ENCODE data around the gene SBNO1.
"Not testable (repeated sequence)": the region's sequence is repeated elsewhere in the genome, so short reads cannot be mapped to it uniquely, and the experiment has no call there.

The SBNO1 gene

DNA sequence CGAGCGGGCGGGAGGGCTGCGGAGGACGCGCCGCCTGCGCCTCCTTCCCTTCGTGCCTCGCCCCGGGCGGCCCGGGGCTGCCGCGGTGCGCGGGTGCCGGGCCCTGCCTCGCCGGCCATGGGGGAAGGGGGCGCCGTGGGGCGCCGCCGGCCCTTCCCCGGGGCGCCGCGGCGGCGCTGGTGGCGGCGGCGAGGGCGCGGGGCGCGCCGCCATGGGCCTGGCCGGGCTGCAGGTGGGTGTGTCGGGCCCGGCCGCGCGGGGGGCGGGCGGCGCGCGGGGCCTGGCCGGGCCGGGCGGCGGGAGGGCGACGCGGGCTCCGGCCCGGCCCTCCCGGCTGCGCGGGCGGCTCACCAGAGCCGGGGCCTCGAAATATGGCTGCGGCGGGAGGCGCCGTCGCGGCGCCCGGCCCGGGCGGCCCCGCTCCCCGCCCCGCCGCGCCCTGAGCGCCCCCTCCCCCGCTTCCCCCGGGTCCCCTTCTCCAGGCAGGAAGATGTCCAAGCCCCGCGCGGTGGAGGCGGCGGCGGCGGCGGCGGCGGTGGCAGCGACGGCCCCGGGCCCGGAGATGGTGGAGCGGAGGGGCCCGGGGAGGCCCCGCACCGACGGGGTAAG lies 24.4 kb upstream of the SBNO1 start:
- no peak for DNase-seq (ENCODE audit: low read depth, low spot score)

GRCh38 chr12:123388177-123388950 lies 23.7 kb upstream of the SBNO1 start:
- DNase-seq (ENCODE audit: low read depth, low spot score) = no peak

- no peak for DNase-seq (ENCODE audit: low read depth, low spot score)
These were observed 23.0 kb upstream of the SBNO1 start for GRCh38 chr12:123387508-123388176.

GRCh38 chr12:123385536-123385935 lies 20.9 kb upstream of the SBNO1 start:
- not testable (repeated sequence) for DNase-seq (ENCODE audit: low read depth, low spot score)

GRCh38 chr12:123384994-123385376 lies 20.3 kb upstream of the SBNO1 start:
- no peak for DNase-seq (ENCODE audit: low read depth, low spot score)

- DNase-seq (ENCODE audit: low read depth, low spot score) = no peak
These were observed 19.8 kb upstream of the SBNO1 start for GRCh38 chr12:123384318-123384993.

DNA sequence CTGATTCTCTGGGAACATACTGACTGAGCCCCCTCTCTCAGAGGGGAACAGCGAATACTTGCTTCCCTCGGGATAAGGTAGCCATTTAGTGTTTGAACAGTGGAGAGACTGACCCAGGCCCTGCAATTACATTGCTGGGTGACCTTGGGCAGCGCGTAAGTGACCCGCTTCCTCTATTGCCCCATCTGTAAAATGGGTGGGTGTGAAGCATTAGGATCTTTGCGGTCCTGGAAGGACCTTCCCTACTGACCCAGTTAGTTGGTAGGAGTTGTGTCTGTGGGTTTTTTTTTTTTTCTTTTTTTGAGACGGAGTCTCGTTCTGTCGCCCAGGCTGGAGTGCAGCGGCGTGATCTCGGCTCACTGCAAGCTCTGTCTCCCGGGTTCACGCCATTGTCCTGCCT lies 18.0 kb upstream of the SBNO1 start:
- DNase-seq (ENCODE audit: low read depth, low spot score) = no peak

- DNase-seq (ENCODE audit: low read depth, low spot score) = no peak
These were observed 14.7 kb upstream of the SBNO1 start for GRCh38 chr12:123379391-123379790.

DNA sequence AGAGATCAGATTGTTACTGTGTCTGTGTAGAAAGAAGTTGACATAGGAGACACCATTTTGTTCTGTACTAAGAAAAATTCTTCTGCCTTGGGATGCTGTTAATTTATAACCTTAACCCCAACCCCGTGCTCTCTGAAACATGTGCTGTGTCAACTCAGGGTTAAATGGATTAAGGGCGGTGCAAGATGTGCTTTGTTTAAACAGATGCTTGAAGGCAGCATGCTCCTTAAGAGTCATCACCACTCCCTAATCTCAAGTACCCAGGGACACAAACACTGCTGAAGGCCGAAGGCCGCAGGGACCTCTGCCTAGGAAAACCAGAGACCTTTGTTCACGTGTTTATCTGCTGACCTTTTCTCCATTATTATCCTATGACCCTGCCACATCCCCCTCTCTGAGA lies 7.8 kb upstream of the SBNO1 start:
- DNase-seq (ENCODE audit: low read depth, low spot score) = not testable (repeated sequence)

GRCh38 chr12:123371667-123372368 lies 7.2 kb upstream of the SBNO1 start:
- DNase-seq (ENCODE audit: low read depth, low spot score) = not testable (repeated sequence)

GRCh38 chr12:123369229-123369628 lies 4.6 kb upstream of the SBNO1 start:
- no peak for DNase-seq (ENCODE audit: low read depth, low spot score)

DNA sequence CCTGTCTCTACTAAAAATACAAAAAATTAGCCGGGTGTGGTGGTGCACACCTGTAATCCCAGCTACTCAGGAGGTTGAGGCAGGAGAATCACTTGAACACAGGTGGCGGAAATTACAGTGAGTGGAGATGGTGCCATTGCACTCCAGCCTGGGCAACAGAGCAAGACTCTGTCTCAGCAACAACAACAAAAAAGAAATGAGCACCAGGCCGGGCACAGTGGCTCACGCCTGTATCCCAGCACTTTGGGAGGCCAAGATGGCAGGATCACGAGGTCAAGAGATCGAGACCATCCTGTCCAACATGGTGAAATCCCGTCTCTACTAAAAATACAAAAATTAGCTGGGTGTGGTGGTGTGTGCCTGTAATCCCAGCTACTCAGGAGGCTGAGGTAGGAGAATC lies 3.8 kb upstream of the SBNO1 start:
- not testable (repeated sequence) for DNase-seq (ENCODE audit: low read depth, low spot score)

DNA sequence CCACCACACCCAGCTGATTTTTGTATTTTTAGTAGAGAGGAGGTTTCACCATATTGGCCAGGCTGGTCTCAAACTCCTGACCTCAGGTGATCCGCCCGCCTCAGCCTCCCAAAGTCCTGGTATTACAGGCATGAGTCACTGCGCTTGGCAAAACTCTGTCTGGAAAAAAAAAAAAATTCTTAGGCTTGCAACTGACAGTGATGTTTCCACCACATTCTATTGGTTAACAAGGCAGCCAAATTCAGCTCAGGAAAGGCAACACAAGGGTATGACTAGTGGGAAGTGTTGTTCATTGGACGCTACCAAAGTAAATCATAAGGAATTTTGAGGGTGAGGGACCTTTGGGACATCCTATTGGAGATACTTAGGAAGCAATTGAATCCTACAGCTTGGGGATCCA lies 2.9 kb upstream of the SBNO1 start:
- DNase-seq (ENCODE audit: low read depth, low spot score) = no peak

DNA sequence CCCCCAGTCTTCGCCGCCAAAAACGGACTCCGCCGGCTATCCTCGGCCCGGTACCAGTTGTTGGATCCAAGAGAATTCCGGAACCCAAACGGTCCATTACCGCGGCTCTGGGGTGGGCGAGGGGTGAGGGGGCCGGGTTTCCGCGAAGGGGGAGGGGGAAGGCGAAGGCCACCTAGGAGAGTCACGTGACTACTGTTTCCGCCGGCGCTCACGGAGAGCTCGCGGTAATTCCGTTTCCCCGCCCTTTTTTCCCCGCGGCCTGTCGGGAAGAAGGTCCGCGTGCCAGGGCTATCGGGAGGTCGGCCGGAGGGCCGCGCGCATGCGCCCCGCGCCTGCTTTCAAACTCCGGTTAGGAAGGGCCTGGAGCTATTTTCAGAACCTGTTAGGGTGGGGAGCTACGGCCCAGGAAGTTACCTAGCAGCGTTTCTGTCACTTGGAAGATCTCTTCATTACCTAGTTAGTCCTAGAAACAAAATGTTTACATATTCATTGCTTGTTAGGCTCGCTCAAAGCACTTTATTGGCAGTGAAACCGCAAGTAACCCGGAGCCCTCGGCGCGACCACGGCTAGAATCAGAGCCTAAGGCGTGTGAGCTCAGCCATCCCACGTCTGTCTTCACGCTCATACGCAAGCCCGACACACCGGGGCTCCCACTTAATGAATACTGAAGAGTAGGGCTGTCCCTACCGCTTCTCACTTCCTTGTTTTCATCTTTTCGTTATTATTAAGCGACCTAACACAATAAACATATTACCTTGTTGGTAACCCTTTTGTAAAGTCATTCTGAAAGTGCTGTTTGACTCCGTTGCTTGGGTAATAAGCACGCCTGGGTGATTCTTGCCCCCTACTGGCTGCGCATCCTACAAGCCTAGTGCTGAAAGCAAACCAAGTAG lies 624 bp upstream of the SBNO1 start:
- DNase-seq (ENCODE audit: low read depth, low spot score) = peak; percentile 93

DNA sequence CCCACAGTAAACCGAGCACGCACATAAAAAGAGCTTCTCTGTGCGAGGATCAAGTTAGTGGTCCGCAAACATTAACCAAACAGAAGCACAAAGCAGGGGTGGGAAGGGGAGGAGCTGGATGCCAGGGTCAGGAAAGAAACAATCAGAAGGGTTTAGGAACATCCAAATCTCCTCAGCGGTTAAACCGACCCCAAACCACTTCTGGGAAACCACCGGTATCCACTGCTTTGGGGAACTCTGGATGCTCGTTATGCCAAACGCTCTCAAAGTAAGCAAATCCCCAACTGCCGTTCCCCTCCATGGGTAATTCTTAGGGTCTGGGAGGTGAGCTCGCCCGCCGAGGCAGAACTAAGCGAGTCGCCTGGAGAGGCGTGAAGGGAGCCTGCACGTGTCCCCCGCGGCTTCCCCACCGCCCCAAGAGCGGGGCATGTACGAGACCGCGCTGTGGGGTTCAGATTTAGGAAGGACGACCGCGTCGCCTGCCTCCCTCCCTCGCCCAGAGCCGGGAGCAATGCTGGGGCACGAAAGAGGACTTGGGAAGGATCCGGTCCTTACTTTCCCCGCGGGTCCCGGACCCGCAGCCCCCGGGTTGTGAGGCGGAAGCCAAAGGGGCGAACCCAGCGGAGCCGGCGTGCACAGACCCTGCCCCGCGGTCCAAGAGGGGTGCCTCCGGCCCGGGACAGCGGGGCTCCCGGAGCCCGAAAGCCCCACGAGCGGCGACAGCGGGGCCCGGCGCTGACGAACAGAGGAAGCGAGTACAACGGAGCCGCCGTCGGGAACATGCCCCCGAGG lies 711 bp downstream of the SBNO1 start:
- DNase-seq (ENCODE audit: low read depth, low spot score) = no peak

GRCh38 chr12:123363390-123363739 lies 1.3 kb downstream of the SBNO1 start:
- no peak for DNase-seq (ENCODE audit: low read depth, low spot score)

DNA sequence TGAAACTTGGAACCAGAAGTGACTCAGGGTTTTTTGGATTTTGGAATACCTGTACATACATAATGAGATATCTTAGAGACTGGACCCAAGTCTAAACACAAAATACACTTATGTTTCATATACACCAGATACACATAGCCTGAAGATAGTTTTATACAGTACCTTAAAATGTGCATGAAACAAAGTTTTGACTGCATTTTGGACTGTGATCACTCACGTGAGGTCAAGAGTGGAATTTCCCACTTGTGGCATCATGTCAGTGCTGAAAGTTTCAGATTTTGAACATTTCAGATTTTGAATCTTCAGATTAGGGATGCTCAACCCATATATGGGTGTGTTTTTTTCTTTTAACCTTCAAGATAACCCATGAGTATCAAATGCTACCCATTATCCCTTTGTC lies 6.6 kb downstream of the SBNO1 start:
- DNase-seq (ENCODE audit: low read depth, low spot score) = no peak

- DNase-seq (ENCODE audit: low read depth, low spot score) = no peak
These were observed 8.4 kb downstream of the SBNO1 start for GRCh38 chr12:123356159-123356670.

GRCh38 chr12:123354600-123354999 lies 10.0 kb downstream of the SBNO1 start:
- DNase-seq (ENCODE audit: low read depth, low spot score) = no peak

GRCh38 chr12:123351349-123351748 lies 13.3 kb downstream of the SBNO1 start:
- DNase-seq (ENCODE audit: low read depth, low spot score) = no peak

Data from brain pericyte (primary cell).